Measurements from ENCODE around the gene SMAD3. TPM values are rescaled to one million over a fixed set of nuclear protein-coding genes. Genes with fewer than 3 reads are reported as not detected.

The SMAD3 gene
- total RNA-seq, 1 donor from 2014 or later, result 12.5 TPM

DNA sequence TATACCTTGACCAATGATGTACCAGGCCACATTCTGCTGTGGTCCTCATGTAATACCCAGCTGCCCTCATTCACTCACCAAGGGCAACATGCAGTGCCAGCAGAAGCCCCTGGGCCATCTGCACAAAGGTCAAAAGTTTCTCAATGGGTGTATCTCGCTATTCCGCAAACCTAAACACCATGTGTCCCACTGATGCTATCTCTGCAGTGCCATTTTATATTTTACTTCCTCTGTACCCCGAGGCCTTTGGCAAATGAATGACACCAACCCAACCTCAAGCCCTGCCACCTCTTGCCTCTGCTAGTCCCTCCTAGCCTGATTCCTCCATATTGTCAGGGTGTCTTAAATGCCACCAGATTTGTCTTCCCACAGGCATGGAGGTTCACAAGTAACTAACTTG is 129.9 kb downstream of the SMAD3 start:
- Histone ChIP-seq H3K27ac (no peak overlapping the region), H3K27me3 (no peaks in the 10 kb centered on the region), H3K4me1 (peaks cover 2% of the 10 kb centered on the region), H4K20me1 (ENCODE audit: low read depth) (no peaks in the 10 kb centered on the region), H3K4me2 (no peak overlapping the region), H3K9me3 (ENCODE audit: low read depth) (no peaks in the 10 kb centered on the region), H3K79me2 (ENCODE audit: low read depth) (no peaks in the 10 kb centered on the region), H2AFZ (replicated peaks) (no peak overlapping the region), H3K36me3 (peaks cover 2% of the 10 kb centered on the region), H3F3A (ENCODE audit: low read depth) (no peaks in the 10 kb centered on the region), H3K9ac (no peak overlapping the region), H3K4me3 (no peak overlapping the region)
- Mint-ChIP-seq H3K27me3 (ENCODE audit: insufficient read depth, low read depth) (peaks cover 13% of the 10 kb centered on the region), H3K36me3 (peaks cover 38% of the 10 kb centered on the region), H3K9me3 (no peaks in the 10 kb centered on the region), H3K4me3 (no peak overlapping the region), H3K27ac (no peak overlapping the region), H3K4me1 (peaks cover 9% of the 10 kb centered on the region)
- TF ChIP-seq EZH2phosphoT487 (IDR thresholded peaks at IDR 0.05) (no peak), EZH2 (IDR thresholded peaks at IDR 0.05) (no peak)
- TF ChIP-seq, protein P1, sequence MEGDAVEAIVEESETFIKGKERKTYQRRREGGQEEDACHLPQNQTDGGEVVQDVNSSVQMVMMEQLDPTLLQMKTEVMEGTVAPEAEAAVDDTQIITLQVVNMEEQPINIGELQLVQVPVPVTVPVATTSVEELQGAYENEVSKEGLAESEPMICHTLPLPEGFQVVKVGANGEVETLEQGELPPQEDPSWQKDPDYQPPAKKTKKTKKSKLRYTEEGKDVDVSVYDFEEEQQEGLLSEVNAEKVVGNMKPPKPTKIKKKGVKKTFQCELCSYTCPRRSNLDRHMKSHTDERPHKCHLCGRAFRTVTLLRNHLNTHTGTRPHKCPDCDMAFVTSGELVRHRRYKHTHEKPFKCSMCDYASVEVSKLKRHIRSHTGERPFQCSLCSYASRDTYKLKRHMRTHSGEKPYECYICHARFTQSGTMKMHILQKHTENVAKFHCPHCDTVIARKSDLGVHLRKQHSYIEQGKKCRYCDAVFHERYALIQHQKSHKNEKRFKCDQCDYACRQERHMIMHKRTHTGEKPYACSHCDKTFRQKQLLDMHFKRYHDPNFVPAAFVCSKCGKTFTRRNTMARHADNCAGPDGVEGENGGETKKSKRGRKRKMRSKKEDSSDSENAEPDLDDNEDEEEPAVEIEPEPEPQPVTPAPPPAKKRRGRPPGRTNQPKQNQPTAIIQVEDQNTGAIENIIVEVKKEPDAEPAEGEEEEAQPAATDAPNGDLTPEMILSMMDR (IDR thresholded peaks at IDR 0.05), result no peak
- no peak for DNase-seq (ENCODE audit: low spot score)

DNA sequence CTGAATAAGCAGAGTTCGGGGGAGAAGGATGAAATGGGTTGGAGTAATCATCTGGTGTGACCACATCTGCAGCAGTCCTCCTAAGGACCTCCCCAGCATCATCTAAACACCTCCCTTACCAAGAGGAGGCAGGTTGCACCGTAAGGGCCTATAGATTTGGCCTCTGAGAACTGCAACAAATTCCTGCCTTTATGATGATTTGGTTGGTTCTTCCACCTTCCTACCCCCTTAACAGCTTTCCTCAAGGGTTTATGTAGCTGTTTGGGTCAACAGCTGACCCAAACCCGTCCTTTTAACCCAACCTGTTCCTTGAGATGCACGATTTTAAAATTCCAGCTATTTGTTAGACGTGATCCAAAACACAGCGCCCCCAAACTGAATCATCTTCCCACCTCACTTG is 130.8 kb downstream of the SMAD3 start:
- TF ChIP-seq, protein P1 (IDR thresholded peaks at IDR 0.05), result no peak
- TF ChIP-seq EZH2phosphoT487 (IDR thresholded peaks at IDR 0.05) (no peak), EZH2 (IDR thresholded peaks at IDR 0.05) (no peak)
- Histone ChIP-seq H3K4me1 (peaks cover 11% of the 10 kb centered on the region), H3K27ac (no peak overlapping the region), H3K27me3 (no peaks in the 10 kb centered on the region), H3K9me3 (ENCODE audit: low read depth) (no peaks in the 10 kb centered on the region), H3K4me3 (no peak overlapping the region), H3K36me3 (peaks cover 4% of the 10 kb centered on the region), H3K4me2 (no peak overlapping the region), H2AFZ (replicated peaks) (no peak overlapping the region), H3K79me2 (ENCODE audit: low read depth) (no peaks in the 10 kb centered on the region), H3F3A (ENCODE audit: low read depth) (no peaks in the 10 kb centered on the region), H3K9ac (no peak overlapping the region), H4K20me1 (ENCODE audit: low read depth) (peaks cover under 1% of the 10 kb centered on the region)
- H3K4me1 Mint-ChIP-seq, result peaks cover 18% of the 10 kb centered on the region
- H3K4me3 Mint-ChIP-seq, result no peak overlapping the region
- DNase-seq (ENCODE audit: low spot score), result no peak
- H3K36me3 Mint-ChIP-seq, result peaks cover 33% of the 10 kb centered on the region
- no peaks in the 10 kb centered on the region for H3K9me3 Mint-ChIP-seq
- no peak overlapping the region for H3K27ac Mint-ChIP-seq
- peaks cover 13% of the 10 kb centered on the region for H3K27me3 Mint-ChIP-seq (ENCODE audit: insufficient read depth, low read depth)

DNA sequence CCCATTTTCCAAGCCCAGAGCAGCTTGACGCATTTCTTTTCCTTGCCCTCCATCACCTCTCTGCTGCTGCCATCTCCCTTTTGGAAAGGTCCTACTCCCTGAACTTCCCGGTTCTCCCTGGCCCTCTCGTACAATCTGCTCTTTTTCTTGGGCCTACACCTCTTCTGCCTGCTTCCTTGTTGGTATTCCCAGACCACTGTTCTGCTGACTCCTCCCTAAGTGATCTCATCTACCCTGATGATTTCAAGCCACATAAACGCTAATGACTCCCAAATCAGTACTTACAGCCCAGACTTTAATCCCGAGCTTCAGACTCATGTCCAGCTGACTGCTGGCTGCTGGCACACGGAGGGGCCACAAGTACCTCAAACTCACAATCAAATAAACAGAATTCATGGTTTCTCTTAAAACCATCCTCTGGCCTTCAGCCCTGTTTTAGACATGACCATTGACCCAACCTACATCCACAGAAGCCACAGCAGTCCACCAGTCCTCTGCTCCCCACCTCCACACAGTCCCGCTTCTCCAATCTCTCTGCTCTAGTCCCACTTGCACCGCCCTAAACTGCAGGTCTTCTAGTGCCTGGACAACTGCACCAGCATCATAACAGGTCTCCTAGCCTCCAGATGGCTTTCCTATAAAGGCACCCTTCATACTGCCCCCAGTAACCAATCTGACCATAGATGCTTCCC is 131.4 kb downstream of the SMAD3 start:
- H4K20me1 ChIP-seq (ENCODE audit: low read depth), result peaks cover 6% of the 10 kb centered on the region
- no peak overlapping the region for H3K27ac ChIP-seq
- no peaks in the 10 kb centered on the region for H3K27me3 ChIP-seq
- Mint-ChIP-seq H3K4me3 (no peak overlapping the region), H3K4me1 (peaks cover 24% of the 10 kb centered on the region), H3K9me3 (no peaks in the 10 kb centered on the region), H3K27ac (peak overlapping the region; percentile 48), H3K27me3 (ENCODE audit: insufficient read depth, low read depth) (peaks cover 13% of the 10 kb centered on the region), H3K36me3 (peaks cover 29% of the 10 kb centered on the region)
- no peaks in the 10 kb centered on the region for H3K9me3 ChIP-seq (ENCODE audit: low read depth)
- H3K9ac ChIP-seq, result no peak overlapping the region
- peaks cover 17% of the 10 kb centered on the region for H3K4me1 ChIP-seq
- H2AFZ ChIP-seq (replicated peaks), result no peak overlapping the region
- no peaks in the 10 kb centered on the region for H3F3A ChIP-seq (ENCODE audit: low read depth)
- DNase-seq (ENCODE audit: low spot score), result no peak
- H3K36me3 ChIP-seq, result peaks cover 4% of the 10 kb centered on the region
- TF ChIP-seq, protein P1 (IDR thresholded peaks at IDR 0.05), result no peak
- TF ChIP-seq EZH2 (IDR thresholded peaks at IDR 0.05), result no peak
- no peak for TF ChIP-seq EZH2phosphoT487 (IDR thresholded peaks at IDR 0.05)
- no peak overlapping the region for H3K4me2 ChIP-seq
- H3K4me3 ChIP-seq, result no peak overlapping the region
- H3K79me2 ChIP-seq (ENCODE audit: low read depth), result no peaks in the 10 kb centered on the region
